Measurements from ENCODE around the gene DACT1.

DNA sequence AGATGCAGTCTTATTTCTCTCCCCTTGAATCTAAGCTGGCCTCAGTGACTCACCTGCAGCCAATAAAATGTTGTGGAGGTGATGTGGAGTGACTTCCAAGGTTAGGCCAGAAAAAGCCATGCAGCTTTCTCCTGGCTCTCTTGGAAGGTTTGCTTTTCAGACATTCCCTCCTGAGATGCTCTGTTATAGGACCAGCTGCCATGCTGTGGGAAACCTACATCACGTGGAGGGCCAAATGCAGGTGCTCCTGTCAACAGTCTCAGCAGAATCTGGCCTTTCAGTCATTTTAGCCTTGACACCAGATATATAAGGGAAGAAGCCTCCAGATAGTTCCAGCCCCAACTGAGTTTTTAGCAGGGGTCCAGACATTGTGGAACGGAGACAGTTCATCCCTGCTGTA, 38.1 kb upstream of the DACT1 start:
- TF ChIP-seq, protein P1, sequence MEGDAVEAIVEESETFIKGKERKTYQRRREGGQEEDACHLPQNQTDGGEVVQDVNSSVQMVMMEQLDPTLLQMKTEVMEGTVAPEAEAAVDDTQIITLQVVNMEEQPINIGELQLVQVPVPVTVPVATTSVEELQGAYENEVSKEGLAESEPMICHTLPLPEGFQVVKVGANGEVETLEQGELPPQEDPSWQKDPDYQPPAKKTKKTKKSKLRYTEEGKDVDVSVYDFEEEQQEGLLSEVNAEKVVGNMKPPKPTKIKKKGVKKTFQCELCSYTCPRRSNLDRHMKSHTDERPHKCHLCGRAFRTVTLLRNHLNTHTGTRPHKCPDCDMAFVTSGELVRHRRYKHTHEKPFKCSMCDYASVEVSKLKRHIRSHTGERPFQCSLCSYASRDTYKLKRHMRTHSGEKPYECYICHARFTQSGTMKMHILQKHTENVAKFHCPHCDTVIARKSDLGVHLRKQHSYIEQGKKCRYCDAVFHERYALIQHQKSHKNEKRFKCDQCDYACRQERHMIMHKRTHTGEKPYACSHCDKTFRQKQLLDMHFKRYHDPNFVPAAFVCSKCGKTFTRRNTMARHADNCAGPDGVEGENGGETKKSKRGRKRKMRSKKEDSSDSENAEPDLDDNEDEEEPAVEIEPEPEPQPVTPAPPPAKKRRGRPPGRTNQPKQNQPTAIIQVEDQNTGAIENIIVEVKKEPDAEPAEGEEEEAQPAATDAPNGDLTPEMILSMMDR (IDR thresholded peaks at IDR 0.05; ENCODE audit: poor library complexity, severe bottlenecking), result no peak
- TF ChIP-seq EZH2 (IDR thresholded peaks at IDR 0.05; ENCODE audit: borderline replicate concordance, insufficient read depth, low read length, poor library complexity, severe bottlenecking), result no peak
